ENCODE data around the gene UTP4.

UTP4 gene

DNA sequence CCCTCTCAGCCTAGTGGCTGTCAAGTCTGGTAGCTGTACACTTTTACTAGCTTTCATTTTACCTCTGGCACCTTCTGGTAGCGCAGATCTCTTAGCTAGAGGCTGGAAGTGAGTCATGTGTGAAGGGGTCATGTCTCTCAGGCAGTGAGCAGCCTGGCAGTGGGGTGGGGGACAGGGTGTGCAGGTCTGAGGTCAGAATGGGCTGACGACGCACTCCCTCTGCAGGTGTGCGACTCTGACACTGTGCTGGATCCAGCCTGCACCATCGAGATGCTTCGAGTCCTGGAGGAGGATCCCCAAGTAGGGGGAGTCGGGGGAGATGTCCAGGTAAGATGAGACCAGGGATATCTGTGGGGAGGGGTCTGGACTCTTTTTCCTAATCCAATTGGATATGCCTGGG, 19.2 kb upstream of the UTP4 start:
- Histone ChIP-seq H3K27me3 (no peaks in the 10 kb centered on the region), H3K4me1 (no peaks in the 10 kb centered on the region), H3K36me3 (peaks cover 13% of the 10 kb centered on the region), H3K4me3 (ENCODE audit: low read depth, low read length) (no peak overlapping the region), H3K9me3 (no peaks in the 10 kb centered on the region)
- no peak for DNase-seq
- TF ChIP-seq, protein P1, sequence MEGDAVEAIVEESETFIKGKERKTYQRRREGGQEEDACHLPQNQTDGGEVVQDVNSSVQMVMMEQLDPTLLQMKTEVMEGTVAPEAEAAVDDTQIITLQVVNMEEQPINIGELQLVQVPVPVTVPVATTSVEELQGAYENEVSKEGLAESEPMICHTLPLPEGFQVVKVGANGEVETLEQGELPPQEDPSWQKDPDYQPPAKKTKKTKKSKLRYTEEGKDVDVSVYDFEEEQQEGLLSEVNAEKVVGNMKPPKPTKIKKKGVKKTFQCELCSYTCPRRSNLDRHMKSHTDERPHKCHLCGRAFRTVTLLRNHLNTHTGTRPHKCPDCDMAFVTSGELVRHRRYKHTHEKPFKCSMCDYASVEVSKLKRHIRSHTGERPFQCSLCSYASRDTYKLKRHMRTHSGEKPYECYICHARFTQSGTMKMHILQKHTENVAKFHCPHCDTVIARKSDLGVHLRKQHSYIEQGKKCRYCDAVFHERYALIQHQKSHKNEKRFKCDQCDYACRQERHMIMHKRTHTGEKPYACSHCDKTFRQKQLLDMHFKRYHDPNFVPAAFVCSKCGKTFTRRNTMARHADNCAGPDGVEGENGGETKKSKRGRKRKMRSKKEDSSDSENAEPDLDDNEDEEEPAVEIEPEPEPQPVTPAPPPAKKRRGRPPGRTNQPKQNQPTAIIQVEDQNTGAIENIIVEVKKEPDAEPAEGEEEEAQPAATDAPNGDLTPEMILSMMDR (IDR thresholded peaks at IDR 0.05; ENCODE audit: low read depth, low read length) = no peak

DNA sequence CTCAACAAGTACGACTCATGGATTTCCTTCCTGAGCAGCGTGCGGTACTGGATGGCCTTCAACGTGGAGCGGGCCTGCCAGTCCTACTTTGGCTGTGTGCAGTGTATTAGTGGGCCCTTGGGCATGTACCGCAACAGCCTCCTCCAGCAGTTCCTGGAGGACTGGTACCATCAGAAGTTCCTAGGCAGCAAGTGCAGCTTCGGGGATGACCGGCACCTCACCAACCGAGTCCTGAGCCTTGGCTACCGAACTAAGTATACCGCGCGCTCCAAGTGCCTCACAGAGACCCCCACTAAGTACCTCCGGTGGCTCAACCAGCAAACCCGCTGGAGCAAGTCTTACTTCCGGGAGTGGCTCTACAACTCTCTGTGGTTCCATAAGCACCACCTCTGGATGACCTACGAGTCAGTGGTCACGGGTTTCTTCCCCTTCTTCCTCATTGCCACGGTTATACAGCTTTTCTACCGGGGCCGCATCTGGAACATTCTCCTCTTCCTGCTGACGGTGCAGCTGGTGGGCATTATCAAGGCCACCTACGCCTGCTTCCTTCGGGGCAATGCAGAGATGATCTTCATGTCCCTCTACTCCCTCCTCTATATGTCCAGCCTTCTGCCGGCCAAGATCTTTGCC, 18.0 kb upstream of the UTP4 start:
- DNase-seq = no peak

DNA sequence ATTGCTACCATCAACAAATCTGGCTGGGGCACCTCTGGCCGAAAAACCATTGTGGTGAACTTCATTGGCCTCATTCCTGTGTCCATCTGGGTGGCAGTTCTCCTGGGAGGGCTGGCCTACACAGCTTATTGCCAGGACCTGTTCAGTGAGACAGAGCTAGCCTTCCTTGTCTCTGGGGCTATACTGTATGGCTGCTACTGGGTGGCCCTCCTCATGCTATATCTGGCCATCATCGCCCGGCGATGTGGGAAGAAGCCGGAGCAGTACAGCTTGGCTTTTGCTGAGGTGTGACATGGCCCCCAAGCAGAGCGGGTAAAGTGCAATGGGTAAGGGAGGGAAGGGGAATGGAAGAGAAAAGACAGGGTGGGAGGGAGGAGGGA, 17.5 kb upstream of the UTP4 start:
- H3K9me3 ChIP-seq = no peaks in the 10 kb centered on the region
- DNase-seq = no peak
- TF ChIP-seq, protein P1 (IDR thresholded peaks at IDR 0.05; ENCODE audit: low read depth, low read length) = no peak
- H3K4me3 ChIP-seq (ENCODE audit: low read depth, low read length) = no peak overlapping the region
- no peaks in the 10 kb centered on the region for H3K4me1 ChIP-seq
- no peaks in the 10 kb centered on the region for H3K27me3 ChIP-seq
- peaks cover 27% of the 10 kb centered on the region for H3K36me3 ChIP-seq

More for the DNA sequence above, 18.0 kb upstream of the UTP4 start:
- H3K36me3 ChIP-seq = peaks cover 24% of the 10 kb centered on the region
- no peaks in the 10 kb centered on the region for H3K9me3 ChIP-seq
- H3K4me3 ChIP-seq (ENCODE audit: low read depth, low read length) = no peak overlapping the region
- H3K27me3 ChIP-seq = no peaks in the 10 kb centered on the region
- TF ChIP-seq, protein P1 (IDR thresholded peaks at IDR 0.05; ENCODE audit: low read depth, low read length) = no peak
- no peaks in the 10 kb centered on the region for H3K4me1 ChIP-seq

DNA sequence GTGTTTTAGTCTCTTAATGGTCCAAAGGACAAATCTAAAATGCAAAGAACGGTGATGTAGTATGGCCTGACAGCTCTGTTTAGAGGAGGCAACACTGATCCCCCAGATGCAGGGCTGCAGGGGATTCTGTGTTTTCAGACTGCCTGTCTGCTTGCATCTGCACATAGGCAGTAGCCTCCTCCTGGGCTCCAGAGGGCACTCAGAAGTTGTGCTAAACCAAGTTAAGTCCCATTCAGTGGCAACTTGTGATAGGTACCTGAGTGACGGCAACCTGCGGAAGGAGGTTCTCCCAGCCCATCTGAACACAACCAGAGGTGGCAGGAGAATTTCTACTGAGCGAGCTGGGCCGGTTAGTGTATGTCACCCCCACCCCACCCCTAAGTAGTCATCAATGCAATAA, 17.1 kb upstream of the UTP4 start:
- Histone ChIP-seq H3K4me1 (no peaks in the 10 kb centered on the region), H3K27me3 (no peaks in the 10 kb centered on the region), H3K9me3 (no peaks in the 10 kb centered on the region), H3K4me3 (ENCODE audit: low read depth, low read length) (no peak overlapping the region), H3K36me3 (peaks cover 31% of the 10 kb centered on the region)
- DNase-seq = no peak
- TF ChIP-seq, protein P1 (IDR thresholded peaks at IDR 0.05; ENCODE audit: low read depth, low read length) = no peak

DNA sequence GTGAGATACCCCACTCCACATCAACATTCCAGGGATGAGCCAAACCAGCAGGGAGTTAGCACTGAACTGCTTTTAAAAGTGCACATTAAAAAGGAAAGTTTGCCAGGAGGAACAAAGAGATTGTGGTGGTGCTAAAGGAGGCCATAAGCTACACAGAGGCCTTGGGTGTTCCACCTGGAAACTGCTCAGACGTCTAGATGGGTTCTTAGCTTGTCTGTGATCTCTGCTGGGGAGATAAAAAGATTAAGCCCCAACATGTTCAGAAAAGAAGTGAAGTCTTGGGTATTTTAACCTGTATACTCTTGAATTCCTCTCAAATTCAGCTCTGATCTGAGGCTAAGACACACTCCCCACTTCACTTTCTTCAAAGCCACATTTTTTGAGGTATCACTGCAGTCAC, 16.6 kb upstream of the UTP4 start:
- Histone ChIP-seq H3K36me3 (peaks cover 33% of the 10 kb centered on the region), H3K9me3 (no peaks in the 10 kb centered on the region), H3K4me3 (ENCODE audit: low read depth, low read length) (no peak overlapping the region), H3K27me3 (no peaks in the 10 kb centered on the region), H3K4me1 (no peaks in the 10 kb centered on the region)
- DNase-seq = no peak
- TF ChIP-seq, protein P1 (IDR thresholded peaks at IDR 0.05; ENCODE audit: low read depth, low read length) = no peak

DNA sequence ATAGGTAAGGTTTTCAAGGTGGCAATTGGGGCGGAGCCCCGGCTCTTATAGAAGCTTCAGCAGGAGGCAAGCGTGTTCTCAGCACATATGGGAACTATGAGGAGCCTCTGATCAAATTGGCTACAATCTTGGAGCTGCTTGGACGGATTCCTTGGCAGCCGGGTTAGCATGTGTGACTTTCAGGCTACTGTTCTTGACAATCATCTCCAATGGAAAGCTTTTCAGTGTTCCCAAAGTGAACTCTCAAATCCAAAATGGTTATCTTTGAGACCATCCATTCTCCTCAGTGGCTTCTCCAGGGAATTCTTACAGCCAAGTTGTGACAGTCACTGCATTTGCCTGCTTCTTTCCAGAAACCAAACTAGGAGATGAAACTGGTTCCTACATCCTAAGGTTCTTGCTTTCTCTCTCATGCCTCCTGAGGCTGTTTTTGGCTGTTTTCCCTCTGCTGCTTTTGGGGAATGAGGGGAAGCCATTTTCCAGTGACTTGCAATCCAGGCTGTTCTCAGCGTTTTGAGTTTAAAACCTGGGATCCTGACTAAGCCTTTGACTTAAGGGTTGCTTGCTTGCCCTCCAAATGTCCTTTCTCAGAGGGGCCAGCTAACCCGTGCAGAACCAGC, 16.1 kb upstream of the UTP4 start:
- TF ChIP-seq, protein P1 (IDR thresholded peaks at IDR 0.05; ENCODE audit: low read depth, low read length) = no peak
- DNase-seq = no peak

More for the DNA sequence above, 16.1 kb upstream of the UTP4 start:
- H3K27me3 ChIP-seq = no peaks in the 10 kb centered on the region
- H3K36me3 ChIP-seq = peaks cover 37% of the 10 kb centered on the region
- H3K4me1 ChIP-seq = no peaks in the 10 kb centered on the region
- no peaks in the 10 kb centered on the region for H3K9me3 ChIP-seq
- no peak overlapping the region for H3K4me3 ChIP-seq (ENCODE audit: low read depth, low read length)

All from BE2C (cell line).